ENCODE data around the gene STARD7.

The STARD7 gene

DNA sequence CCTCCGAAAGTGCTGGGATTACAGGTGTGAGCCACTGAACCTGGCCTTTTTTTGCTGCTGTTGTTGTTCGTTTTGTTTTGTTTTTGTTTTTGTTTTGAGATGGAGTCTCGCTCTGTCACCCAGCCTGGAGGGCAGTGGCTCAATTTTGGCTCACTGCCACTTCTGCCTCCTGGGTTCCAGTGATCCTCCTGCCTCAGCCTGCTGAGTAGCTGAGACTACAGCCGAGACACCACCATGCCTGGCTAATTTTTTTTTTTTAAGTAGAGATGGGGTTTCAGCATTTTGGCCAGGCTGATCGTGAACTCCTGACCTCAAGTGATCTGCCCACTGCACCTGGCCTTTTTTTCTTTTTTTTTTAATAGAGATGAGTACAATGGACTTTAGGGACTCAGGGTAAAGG, 35.2 kb upstream of the STARD7 start:
- no peak for ATAC-seq

DNA sequence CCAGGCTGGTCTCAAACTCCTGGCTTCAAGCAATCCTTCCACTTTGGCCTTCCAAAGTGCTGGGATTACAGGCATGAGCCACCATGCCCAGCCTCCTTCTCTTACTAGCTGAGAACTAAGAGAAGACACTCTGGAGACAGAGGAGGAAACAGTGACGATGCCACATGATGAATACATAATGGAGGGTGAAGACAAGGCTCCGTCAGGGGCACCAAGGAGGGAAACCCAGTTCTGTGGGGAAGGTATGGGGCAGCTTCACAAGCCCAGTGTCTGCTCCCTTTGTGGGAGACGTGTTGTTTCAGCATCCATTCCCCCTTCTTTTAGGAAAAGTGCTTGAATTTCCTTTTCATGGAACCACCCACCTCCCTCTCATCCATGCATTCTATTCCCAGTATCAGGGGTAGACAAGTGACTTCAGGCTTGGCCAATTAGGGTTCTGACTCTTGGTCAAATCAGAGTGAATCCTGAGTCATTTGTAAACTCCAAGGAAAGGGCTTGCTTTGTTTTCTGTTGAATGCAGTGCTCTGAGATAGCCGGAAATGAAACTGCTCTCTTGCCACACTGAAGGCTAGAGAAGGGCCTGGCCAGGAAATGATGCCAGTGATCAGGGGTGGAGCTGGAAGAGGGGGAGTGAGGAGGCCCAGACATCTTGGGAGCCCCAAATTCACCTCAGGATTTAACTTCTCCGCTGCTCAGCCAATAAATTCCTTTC, 33.4 kb upstream of the STARD7 start:
- peak; percentile 35; the same call in 2 of the 3 replicates for ATAC-seq
- TF ChIP-seq ARNTL (CRISPR knock-in tag; IDR thresholded peaks at IDR 0.05; ENCODE audit: borderline replicate concordance, low read depth) (no peak), OSR1 (CRISPR knock-in tag; IDR thresholded peaks at IDR 0.05) (no peak), SNAI2 (CRISPR knock-in tag; IDR thresholded peaks at IDR 0.05) (no peak), GLIS3 (CRISPR knock-in tag; IDR thresholded peaks at IDR 0.05) (no peak), ZFP30 (CRISPR knock-in tag; IDR thresholded peaks at IDR 0.05) (no peak), TOX (CRISPR knock-in tag; IDR thresholded peaks at IDR 0.05; ENCODE audit: borderline replicate concordance) (no peak), BACH2 (CRISPR knock-in tag; IDR thresholded peaks at IDR 0.05; ENCODE audit: borderline replicate concordance) (no peak), ZC3H10 (CRISPR knock-in tag; IDR thresholded peaks at IDR 0.05) (no peak), RARB (CRISPR knock-in tag; IDR thresholded peaks at IDR 0.05) (no peak), ZNF70 (CRISPR knock-in tag; IDR thresholded peaks at IDR 0.05) (no peak), ISL1 (CRISPR knock-in tag; IDR thresholded peaks at IDR 0.05) (no peak)
- TF ChIP-seq, protein P1, sequence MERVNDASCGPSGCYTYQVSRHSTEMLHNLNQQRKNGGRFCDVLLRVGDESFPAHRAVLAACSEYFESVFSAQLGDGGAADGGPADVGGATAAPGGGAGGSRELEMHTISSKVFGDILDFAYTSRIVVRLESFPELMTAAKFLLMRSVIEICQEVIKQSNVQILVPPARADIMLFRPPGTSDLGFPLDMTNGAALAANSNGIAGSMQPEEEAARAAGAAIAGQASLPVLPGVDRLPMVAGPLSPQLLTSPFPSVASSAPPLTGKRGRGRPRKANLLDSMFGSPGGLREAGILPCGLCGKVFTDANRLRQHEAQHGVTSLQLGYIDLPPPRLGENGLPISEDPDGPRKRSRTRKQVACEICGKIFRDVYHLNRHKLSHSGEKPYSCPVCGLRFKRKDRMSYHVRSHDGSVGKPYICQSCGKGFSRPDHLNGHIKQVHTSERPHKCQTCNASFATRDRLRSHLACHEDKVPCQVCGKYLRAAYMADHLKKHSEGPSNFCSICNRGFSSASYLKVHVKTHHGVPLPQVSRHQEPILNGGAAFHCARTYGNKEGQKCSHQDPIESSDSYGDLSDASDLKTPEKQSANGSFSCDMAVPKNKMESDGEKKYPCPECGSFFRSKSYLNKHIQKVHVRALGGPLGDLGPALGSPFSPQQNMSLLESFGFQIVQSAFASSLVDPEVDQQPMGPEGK (CRISPR knock-in tag; IDR thresholded peaks at IDR 0.05; ENCODE audit: borderline replicate concordance), result no peak
- TF ChIP-seq, protein P2, sequence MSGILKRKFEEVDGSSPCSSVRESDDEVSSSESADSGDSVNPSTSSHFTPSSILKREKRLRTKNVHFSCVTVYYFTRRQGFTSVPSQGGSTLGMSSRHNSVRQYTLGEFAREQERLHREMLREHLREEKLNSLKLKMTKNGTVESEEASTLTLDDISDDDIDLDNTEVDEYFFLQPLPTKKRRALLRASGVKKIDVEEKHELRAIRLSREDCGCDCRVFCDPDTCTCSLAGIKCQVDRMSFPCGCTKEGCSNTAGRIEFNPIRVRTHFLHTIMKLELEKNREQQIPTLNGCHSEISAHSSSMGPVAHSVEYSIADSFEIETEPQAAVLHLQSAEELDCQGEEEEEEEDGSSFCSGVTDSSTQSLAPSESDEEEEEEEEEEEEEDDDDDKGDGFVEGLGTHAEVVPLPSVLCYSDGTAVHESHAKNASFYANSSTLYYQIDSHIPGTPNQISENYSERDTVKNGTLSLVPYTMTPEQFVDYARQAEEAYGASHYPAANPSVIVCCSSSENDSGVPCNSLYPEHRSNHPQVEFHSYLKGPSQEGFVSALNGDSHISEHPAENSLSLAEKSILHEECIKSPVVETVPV (CRISPR knock-in tag; IDR thresholded peaks at IDR 0.05), result no peak
- TF ChIP-seq, protein P3, sequence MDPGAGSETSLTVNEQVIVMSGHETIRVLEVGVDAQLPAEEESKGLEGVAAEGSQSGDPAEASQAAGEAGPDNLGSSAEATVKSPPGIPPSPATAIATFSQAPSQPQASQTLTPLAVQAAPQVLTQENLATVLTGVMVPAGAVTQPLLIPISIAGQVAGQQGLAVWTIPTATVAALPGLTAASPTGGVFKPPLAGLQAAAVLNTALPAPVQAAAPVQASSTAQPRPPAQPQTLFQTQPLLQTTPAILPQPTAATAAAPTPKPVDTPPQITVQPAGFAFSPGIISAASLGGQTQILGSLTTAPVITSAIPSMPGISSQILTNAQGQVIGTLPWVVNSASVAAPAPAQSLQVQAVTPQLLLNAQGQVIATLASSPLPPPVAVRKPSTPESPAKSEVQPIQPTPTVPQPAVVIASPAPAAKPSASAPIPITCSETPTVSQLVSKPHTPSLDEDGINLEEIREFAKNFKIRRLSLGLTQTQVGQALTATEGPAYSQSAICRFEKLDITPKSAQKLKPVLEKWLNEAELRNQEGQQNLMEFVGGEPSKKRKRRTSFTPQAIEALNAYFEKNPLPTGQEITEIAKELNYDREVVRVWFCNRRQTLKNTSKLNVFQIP (CRISPR knock-in tag; IDR thresholded peaks at IDR 0.05; ENCODE audit: borderline replicate concordance, low read depth), result no peak

More for the DNA sequence above, 35.2 kb upstream of the STARD7 start:
- TF ChIP-seq ZFP30 (CRISPR knock-in tag; IDR thresholded peaks at IDR 0.05), result no peak
- TF ChIP-seq ZC3H10 (CRISPR knock-in tag; IDR thresholded peaks at IDR 0.05), result no peak
- TF ChIP-seq, protein P1 (CRISPR knock-in tag; IDR thresholded peaks at IDR 0.05; ENCODE audit: borderline replicate concordance), result no peak
- TF ChIP-seq, protein P2 (CRISPR knock-in tag; IDR thresholded peaks at IDR 0.05), result no peak
- TF ChIP-seq, protein P3 (CRISPR knock-in tag; IDR thresholded peaks at IDR 0.05; ENCODE audit: borderline replicate concordance, low read depth), result no peak
- TF ChIP-seq CSDC2 (CRISPR knock-in tag; IDR thresholded peaks at IDR 0.05), result no peak
- TF ChIP-seq, protein P4, sequence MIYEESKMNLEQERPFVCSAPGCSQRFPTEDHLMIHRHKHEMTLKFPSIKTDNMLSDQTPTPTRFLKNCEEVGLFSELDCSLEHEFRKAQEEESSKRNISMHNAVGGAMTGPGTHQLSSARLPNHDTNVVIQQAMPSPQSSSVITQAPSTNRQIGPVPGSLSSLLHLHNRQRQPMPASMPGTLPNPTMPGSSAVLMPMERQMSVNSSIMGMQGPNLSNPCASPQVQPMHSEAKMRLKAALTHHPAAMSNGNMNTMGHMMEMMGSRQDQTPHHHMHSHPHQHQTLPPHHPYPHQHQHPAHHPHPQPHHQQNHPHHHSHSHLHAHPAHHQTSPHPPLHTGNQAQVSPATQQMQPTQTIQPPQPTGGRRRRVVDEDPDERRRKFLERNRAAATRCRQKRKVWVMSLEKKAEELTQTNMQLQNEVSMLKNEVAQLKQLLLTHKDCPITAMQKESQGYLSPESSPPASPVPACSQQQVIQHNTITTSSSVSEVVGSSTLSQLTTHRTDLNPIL (CRISPR knock-in tag; IDR thresholded peaks at IDR 0.05; ENCODE audit: low read depth), result no peak
- TF ChIP-seq GLIS3 (CRISPR knock-in tag; IDR thresholded peaks at IDR 0.05), result no peak
- no peak for TF ChIP-seq ZNF8 (CRISPR knock-in tag; IDR thresholded peaks at IDR 0.05)
- no peak for TF ChIP-seq ARNTL (CRISPR knock-in tag; IDR thresholded peaks at IDR 0.05; ENCODE audit: borderline replicate concordance, low read depth)
- TF ChIP-seq, protein P5, sequence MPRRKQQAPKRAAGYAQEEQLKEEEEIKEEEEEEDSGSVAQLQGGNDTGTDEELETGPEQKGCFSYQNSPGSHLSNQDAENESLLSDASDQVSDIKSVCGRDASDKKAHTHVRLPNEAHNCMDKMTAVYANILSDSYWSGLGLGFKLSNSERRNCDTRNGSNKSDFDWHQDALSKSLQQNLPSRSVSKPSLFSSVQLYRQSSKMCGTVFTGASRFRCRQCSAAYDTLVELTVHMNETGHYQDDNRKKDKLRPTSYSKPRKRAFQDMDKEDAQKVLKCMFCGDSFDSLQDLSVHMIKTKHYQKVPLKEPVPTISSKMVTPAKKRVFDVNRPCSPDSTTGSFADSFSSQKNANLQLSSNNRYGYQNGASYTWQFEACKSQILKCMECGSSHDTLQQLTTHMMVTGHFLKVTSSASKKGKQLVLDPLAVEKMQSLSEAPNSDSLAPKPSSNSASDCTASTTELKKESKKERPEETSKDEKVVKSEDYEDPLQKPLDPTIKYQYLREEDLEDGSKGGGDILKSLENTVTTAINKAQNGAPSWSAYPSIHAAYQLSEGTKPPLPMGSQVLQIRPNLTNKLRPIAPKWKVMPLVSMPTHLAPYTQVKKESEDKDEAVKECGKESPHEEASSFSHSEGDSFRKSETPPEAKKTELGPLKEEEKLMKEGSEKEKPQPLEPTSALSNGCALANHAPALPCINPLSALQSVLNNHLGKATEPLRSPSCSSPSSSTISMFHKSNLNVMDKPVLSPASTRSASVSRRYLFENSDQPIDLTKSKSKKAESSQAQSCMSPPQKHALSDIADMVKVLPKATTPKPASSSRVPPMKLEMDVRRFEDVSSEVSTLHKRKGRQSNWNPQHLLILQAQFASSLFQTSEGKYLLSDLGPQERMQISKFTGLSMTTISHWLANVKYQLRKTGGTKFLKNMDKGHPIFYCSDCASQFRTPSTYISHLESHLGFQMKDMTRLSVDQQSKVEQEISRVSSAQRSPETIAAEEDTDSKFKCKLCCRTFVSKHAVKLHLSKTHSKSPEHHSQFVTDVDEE (CRISPR knock-in tag; IDR thresholded peaks at IDR 0.05), result no peak
- no peak for TF ChIP-seq SNAI2 (CRISPR knock-in tag; IDR thresholded peaks at IDR 0.05)
- TF ChIP-seq TCF4 (CRISPR knock-in tag; IDR thresholded peaks at IDR 0.05; ENCODE audit: borderline replicate concordance), result no peak
- TF ChIP-seq BACH2 (CRISPR knock-in tag; IDR thresholded peaks at IDR 0.05; ENCODE audit: borderline replicate concordance), result no peak
- TF ChIP-seq OSR1 (CRISPR knock-in tag; IDR thresholded peaks at IDR 0.05), result no peak
